C4-2B (cell line): ENCODE measurements around the gene CPD.

Experiments used
- CTCF ChIP-seq: fragments of 450-650 bp; conservative IDR thresholded peaks from 2 replicates; pipeline ENCODE4 v1.5.1; 2017; ENCODE audit warnings: mild to moderate bottlenecking
- ZFX ChIP-seq: fragments of 450-650 bp; IDR thresholded peaks from 2 replicates; pipeline ENCODE4 v1.6.1; 2017

- TF ChIP-seq CTCF (no peak), ZFX (no peak)
Observed at GRCh38 chr17:30381340-30381659, 2.6 kb downstream of the CPD start.
